Gastroesophageal sphincter (tissue), 4 donors: Measurements from ENCODE around the gene RYR2. TPM values are rescaled to one million over a fixed set of nuclear protein-coding genes. Genes with fewer than 3 reads are reported as not detected.

Source experiments
- ATAC-seq: fragments of 150-250 bp; one replicate; pipeline ENCODE4 v1.9.1; 2016; ENCODE audit warnings: mild to moderate bottlenecking, moderate library complexity
- H3K27ac ChIP-seq, 4 donors: fragments of 200-600 bp; sonication (generic) in 3 of 4; 1 replicate in 3 of 4; 2 replicates in 1 of 4; pipeline ENCODE4 v1.5.1; 2016 to 2019
- H3K27me3 ChIP-seq: fragments of 200-600 bp; sonication (generic); one replicate; pipeline ENCODE4 v1.5.1; 2019
- H3K36me3 ChIP-seq, 2 donors: fragments of 200-600 bp; sonication (generic); one replicate each; pipeline ENCODE4 v1.5.1; 2019; ENCODE audit warnings: control low read depth in 1 of 2
- H3K4me1 ChIP-seq, 3 donors: fragments of 200-600 bp; sonication (generic); 1 replicate in 2 of 3; 2 replicates in 1 of 3; pipeline ENCODE4 v1.5.1; 2016 to 2019; ENCODE audit warnings: control low read depth in 2 of 3
- H3K4me3 ChIP-seq, 2 donors: fragments of 200-600 bp; sonication (generic); one replicate each; pipeline ENCODE4 v1.5.1; 2019; ENCODE audit warnings: mild to moderate bottlenecking in 1 of 2, moderate library complexity in 1 of 2
- H3K9me3 ChIP-seq, 3 donors: fragments of 200-600 bp; sonication (generic); one replicate each; pipeline ENCODE4 v1.5.1; 2017 to 2019; ENCODE audit warnings: control low read depth in 2 of 3
- CTCF ChIP-seq, 4 experiments: fragments of 200-600 bp in 2 of 4; fragments of 450-650 bp in 2 of 4; sonication (generic) in 1 of 4; IDR thresholded peaks; one replicate each; pipeline ENCODE4 v1.5.1; 2017 to 2019; ENCODE audit warnings: antibody characterized with exemption in 4 of 4, mild to moderate bottlenecking in 2 of 4, moderate library complexity in 2 of 4
- EP300 ChIP-seq: sonication (generic); formaldehyde crosslinking; IDR thresholded peaks from one replicate; pipeline ENCODE4 v1.6.1; 2017; ENCODE audit warnings: antibody characterized with exemption, mild to moderate bottlenecking
- POLR2A ChIP-seq, 2 donors: fragments of 450-650 bp; IDR thresholded peaks; one replicate each; pipeline ENCODE4 v1.6.1; 2017; ENCODE audit warnings: antibody characterized with exemption in 2 of 2, mild to moderate bottlenecking in 2 of 2, moderate library complexity in 1 of 2
- POLR2AphosphoS5 ChIP-seq: sonication (generic); formaldehyde crosslinking; IDR thresholded peaks from one replicate; pipeline ENCODE4 v1.6.1; 2017; ENCODE audit warnings: antibody characterized with exemption
- WGBS, 2 donors: methylation state at CpG; one replicate each; pipeline ENCODE4 v1.1.5; 2018; ENCODE audit warnings: low coverage in 1 of 2; 5-methylcytosine and 5-hydroxymethylcytosine counted together
- total RNA-seq, 4 donors: library from RNA; depleted of rRNA; stranded (reverse); fragments of >200 nt; gene quantifications; one replicate each; pipeline ENCODE4 v1.1.0, GENCODE V29; 2016

RYR2 gene
- total RNA-seq, 4 donors from 2014 or later, result 27.4 to 78.8 (median 42.7) TPM

DNA sequence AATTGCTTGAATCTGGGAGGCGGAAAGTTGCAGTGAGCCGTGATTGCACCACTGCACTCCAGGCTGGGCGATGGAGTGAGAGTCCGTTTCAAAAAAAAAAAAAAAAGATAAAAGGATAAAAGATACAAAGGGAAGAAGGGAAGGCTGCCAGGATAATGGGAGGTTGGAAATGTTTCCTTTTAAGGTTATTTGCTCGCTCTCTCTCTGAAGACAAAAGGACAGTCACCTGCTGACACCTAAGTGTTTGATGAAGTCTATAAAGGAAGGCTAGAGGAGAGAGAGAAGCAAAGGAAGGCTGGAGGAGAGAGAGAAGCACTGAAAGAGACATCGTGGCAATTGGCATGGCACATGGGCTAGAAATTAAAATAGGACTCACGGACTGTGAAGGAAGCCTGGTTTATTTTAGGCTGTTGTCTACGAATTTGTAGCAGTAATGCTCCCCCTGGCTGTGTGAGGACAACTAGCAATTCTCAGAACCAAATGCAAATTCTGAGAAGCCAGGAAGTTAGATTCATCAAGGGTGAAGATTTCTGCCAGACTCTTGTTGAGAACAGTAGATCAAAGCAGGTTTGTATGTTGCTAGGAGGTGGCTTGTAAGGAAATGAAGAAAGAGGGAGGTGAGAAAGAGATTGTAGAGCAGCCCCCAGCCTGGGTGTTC is 694.5 kb downstream of the RYR2 start:
- H3K27ac ChIP-seq, result no peak overlapping the region
- TF ChIP-seq POLR2AphosphoS5, result no peak
- no peak for TF ChIP-seq EP300
- TF ChIP-seq POLR2A (IDR thresholded peaks at IDR 0.05), result no peak
- peak; percentile 9 to 56 (median 29) for TF ChIP-seq CTCF (IDR thresholded peaks at IDR 0.05)
- no peaks in the 10 kb centered on the region for H3K27me3 ChIP-seq
- H3K9me3 ChIP-seq, result no peaks in the 10 kb centered on the region
- 40 to 42% methylated on average over 3 to 7 of the region's 8 CpGs for WGBS, 2 donors
- H3K4me3 ChIP-seq, result no peak overlapping the region
- no peaks in the 10 kb centered on the region for H3K4me1 ChIP-seq
- peaks cover 0 to 25% of the 10 kb centered on the region in 2 donors for H3K36me3 ChIP-seq
- ATAC-seq, result no peak

DNA sequence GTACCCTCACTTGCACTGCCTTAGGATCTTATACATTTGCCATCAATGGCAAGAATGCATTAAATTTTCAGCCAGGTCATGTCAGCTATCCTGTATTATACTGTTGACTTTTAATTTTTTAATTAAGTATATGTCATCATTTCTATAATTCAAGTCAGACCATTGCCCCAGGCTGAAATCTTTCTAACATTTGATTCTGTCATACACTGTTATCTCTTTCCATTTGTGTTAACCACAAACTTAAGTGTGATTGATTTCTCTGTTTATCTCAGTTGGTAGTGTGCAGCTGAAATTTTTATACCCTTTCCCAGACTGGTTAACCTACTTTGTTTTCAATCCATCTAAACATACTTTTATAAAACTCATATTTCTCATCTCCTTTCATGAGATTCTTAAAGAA is 695.5 kb downstream of the RYR2 start:
- no peak overlapping the region for H3K27ac ChIP-seq
- TF ChIP-seq CTCF (IDR thresholded peaks at IDR 0.05), result no peak
- TF ChIP-seq POLR2AphosphoS5, result no peak
- no peak for TF ChIP-seq POLR2A (IDR thresholded peaks at IDR 0.05)
- TF ChIP-seq EP300, result no peak
- H3K4me1 ChIP-seq, result no peaks in the 10 kb centered on the region
- H3K36me3 ChIP-seq, result peaks cover 0 to 18% of the 10 kb centered on the region in 2 donors
- no peaks in the 10 kb centered on the region for H3K9me3 ChIP-seq
- H3K4me3 ChIP-seq, result no peak overlapping the region
- H3K27me3 ChIP-seq, result no peaks in the 10 kb centered on the region
- ATAC-seq, result no peak

- WGBS, 2 donors, result 81 to 86% methylated on average over 5 of the region's 5 CpGs
- Histone ChIP-seq H3K36me3 (peaks cover 0 to 17% of the 10 kb centered on the region in 2 donors), H3K27ac (no peak overlapping the region), H3K9me3 (no peaks in the 10 kb centered on the region), H3K4me1 (no peaks in the 10 kb centered on the region), H3K27me3 (no peaks in the 10 kb centered on the region), H3K4me3 (no peak overlapping the region)
- no peak for ATAC-seq
- TF ChIP-seq POLR2A (IDR thresholded peaks at IDR 0.05), result no peak
- no peak for TF ChIP-seq EP300
- no peak for TF ChIP-seq CTCF (IDR thresholded peaks at IDR 0.05)
- no peak for TF ChIP-seq POLR2AphosphoS5
These were observed 696.1 kb downstream of the RYR2 start for GRCh38 chr1:237737938-237738610.

DNA sequence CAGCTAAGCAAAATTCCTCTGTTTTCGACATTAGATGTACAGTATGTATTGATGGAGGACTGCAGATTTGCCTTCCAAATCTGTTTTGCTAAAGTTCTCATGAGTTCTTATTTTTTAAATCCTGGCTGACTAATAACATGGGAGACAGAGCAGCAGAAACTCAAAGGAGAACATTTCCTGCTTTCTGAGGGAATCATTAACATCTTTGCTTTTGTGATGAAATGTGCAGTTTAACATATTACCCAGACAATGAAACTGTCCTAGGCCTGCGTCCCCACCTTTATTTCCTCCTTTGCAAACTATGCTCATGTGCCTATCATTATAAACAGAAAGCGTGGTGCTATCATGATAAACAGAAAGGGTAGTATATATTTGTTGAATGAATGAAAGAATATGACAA is 698.9 kb downstream of the RYR2 start:
- ATAC-seq, result no peak
- Histone ChIP-seq H3K27ac (no peak overlapping the region), H3K27me3 (no peaks in the 10 kb centered on the region), H3K4me1 (no peaks in the 10 kb centered on the region), H3K9me3 (no peaks in the 10 kb centered on the region), H3K4me3 (no peak overlapping the region), H3K36me3 (peaks cover 0 to 4% of the 10 kb centered on the region in 2 donors)
- 80 to 82% methylated on average over 3 of the region's 3 CpGs for WGBS, 2 donors
- TF ChIP-seq CTCF (IDR thresholded peaks at IDR 0.05), result no peak
- TF ChIP-seq POLR2A (IDR thresholded peaks at IDR 0.05), result no peak
- no peak for TF ChIP-seq POLR2AphosphoS5
- no peak for TF ChIP-seq EP300

DNA sequence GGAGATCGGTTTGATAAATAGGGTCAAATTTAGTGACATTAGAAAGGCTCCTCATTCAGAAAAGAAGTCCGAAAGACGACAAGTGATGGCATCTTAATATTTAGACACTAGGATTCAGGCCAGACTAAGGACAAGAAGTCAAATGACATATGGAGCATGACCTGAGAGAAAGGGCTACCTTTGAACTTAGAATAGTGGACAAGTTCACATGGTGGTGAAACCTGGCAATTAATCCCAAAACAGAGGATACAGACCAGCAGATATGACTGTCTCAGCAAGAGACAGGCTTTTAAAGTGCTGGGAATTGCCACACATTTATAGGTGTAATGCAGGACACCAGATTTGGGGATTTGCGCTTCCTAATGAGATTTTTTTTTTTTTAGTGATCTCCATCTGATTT is 703.6 kb downstream of the RYR2 start:
- no peaks in the 10 kb centered on the region for H3K27me3 ChIP-seq
- peaks cover 0 to 4% of the 10 kb centered on the region in 2 donors for H3K36me3 ChIP-seq
- no peak for ATAC-seq
- H3K4me1 ChIP-seq, result no peaks in the 10 kb centered on the region
- H3K4me3 ChIP-seq, result no peak overlapping the region
- no peaks in the 10 kb centered on the region for H3K9me3 ChIP-seq
- H3K27ac ChIP-seq, result no peak overlapping the region
- TF ChIP-seq POLR2A (IDR thresholded peaks at IDR 0.05) (no peak), POLR2AphosphoS5 (no peak), CTCF (IDR thresholded peaks at IDR 0.05) (no peak), EP300 (no peak)
- 96 to 100% methylated on average over 3 to 4 of the region's 4 CpGs for WGBS, 2 donors
